Epidermal melanocyte (primary cell): ENCODE measurements around the gene OBSCN.

Experiments
- DNase-seq: peaks from one replicate; pipeline ENCODE4 v3.0.0; 2011; ENCODE audit warnings: low spot score; ENCODE audit not compliant: insufficient read length

Gene OBSCN

GRCh38 chr1:228398741-228399461 lies 191.1 kb downstream of the OBSCN start:
- no peak for DNase-seq

DNA sequence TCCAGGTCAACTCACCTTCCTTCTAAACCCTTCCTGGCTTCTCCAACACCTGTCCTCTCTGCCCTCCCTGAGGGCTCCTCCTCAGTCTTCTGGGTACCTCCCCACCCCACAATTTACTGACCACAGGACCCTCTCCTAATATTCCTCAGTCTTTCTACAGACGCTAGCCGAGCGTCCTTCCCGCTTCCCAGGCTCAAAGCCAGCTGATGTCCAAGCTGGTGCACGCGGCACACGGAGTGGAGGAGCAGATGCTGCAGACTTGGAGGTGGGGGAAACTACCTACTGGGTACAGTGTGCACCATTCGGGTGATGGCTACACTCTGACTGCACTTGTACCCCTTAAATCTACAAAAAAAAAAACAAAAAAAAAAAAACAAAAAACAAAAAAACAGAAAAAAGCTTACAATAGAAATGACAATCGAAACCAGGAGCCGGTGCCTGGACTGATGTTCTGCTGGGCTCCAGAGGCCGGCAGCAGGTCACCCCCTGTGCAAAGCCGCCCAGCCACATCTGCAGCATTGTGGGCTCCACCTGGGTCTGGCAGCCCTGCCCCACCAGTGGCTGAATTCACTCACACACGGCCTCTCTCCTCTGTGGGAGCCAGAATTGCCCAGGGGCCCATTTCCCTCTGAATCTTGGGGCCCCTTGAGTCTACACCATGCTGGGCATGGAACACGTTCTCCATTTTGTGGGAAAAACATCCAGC lies 191.8 kb downstream of the OBSCN start:
- DNase-seq, result no peak

DNA sequence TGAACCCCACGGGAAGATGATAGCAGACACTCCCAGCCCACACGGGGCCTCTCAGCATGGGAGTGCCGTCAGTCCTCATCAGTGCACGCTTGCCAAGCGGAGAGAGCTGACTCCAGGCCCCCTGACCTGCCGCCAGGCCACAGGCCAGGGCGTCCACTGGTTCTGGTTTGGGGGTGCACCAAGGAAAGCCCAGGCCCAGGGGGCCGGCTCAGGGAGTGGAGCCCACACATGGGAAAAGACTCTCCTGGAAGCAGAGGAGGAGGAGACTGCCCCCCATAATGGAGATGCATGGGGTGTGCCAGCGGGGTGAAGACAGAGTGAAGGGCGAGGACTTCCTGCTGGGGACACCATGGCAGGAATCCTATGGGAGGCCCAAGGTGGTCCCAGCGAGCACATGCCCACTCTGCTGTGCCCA lies 192.4 kb downstream of the OBSCN start:
- no peak for DNase-seq

DNA sequence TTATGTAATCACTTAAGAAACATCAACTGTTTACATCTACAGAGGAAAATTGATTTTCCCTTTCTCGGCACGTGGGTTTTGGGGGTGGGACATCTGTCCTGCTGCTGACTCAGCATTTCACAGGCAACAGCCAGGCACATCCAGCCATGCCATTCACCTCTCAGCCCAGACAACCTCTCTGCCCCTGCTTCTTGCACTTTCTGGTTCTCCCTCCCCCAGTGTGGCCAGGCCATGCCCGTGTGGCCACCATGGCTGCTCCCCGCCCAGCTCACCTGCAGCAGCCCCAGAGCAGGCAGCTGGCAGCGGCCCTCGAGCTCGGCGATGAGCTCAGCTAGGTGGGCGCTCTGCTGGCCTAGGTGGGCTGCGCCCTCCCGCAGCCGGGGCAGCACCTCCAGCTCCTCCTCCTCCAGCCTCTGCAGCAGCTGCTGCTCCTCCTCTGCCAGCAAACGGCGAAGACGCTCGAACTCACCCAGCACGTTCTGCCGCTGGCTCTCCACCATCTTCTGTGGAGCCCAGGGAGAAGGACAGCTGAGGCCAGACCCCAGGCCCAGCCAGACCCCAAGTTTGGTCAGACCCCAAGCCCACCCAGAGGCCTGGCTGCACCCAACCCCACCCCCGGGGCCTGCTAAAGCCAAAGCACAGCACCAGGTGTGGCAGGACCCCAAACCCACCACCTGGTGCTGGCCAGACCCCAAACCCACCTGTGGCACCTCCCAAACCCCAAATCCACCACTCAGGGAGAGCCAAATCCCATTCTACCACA lies 193.0 kb downstream of the OBSCN start:
- no peak for DNase-seq

DNA sequence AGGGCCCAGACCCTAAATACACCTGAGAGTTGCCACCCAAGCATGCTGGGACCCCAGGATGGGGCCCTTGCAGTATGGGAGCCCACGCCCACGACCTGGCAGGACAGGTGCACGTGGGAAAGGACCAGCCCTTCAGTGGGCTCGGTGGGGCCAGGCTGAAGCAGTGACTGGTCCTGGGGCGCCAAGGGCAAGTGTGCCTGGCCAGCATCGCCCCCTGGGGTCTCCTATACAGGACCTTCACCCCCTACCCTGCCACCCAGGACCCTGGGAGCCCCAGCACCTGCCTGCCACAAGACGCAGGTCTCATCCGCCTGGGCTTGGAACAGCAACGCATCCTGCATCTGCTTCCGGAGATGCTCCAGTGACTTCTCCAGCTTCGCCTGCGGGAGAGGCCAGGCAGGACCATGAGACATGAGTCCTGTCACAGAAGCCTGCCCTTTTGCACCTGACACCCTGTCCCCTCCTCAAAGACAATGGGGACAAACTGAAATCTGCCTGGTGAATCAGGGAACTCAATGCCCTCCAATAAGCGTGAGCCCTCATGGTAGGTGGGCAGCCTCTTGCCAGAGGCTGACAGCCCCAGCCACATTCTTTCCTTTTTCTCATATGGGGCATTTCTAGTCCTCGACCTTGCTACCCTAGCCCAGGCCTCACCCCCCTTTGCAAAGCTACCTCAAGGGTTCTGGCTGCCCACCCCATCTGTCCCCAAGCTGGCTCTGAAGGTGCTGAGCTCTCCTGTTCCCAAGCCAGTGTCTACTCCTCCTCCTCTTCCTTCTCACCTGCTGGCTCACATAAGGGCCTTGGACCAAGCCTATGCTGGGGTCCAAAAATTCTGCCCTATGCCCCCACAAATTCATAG lies 194.2 kb downstream of the OBSCN start:
- DNase-seq, result no peak

DNA sequence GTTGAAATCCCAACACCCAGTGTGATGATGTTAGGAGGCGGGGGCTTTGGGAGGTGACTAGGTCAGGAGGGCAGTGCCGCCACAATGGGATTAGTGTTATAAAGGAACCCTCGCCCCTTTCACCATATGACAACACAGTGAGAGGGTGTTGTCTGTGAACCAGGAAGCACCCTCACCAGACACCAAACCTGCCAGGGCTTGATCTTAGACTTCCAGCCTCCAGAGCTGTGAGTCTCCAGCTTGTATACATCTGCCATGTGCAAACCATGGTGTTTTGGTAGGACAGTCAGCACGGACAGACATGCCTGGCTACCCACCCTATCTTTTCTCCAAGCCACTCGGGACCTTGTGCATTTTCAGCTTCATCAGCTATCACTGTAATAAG lies 194.8 kb downstream of the OBSCN start:
- no peak for DNase-seq

- no peak for DNase-seq
These were observed 195.4 kb downstream of the OBSCN start for GRCh38 chr1:228403231-228403631.

- no peak for DNase-seq
These were observed 196.4 kb downstream of the OBSCN start for GRCh38 chr1:228404107-228404720.

GRCh38 chr1:228405200-228405978 lies 197.5 kb downstream of the OBSCN start:
- DNase-seq, result no peak

DNA sequence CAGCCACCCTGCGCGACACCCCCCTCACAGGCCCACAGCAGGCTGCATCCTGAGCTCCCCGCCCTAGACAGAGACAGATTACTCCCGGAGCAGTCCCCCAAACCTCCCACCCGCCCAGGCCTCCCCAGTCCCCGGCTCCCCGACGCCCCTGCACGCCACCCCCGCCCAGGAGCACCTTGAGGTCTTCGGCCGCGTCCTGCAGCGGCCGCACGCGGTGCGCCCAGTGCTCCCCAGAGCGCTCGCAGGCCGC lies 198.1 kb downstream of the OBSCN start:
- no peak for DNase-seq

DNA sequence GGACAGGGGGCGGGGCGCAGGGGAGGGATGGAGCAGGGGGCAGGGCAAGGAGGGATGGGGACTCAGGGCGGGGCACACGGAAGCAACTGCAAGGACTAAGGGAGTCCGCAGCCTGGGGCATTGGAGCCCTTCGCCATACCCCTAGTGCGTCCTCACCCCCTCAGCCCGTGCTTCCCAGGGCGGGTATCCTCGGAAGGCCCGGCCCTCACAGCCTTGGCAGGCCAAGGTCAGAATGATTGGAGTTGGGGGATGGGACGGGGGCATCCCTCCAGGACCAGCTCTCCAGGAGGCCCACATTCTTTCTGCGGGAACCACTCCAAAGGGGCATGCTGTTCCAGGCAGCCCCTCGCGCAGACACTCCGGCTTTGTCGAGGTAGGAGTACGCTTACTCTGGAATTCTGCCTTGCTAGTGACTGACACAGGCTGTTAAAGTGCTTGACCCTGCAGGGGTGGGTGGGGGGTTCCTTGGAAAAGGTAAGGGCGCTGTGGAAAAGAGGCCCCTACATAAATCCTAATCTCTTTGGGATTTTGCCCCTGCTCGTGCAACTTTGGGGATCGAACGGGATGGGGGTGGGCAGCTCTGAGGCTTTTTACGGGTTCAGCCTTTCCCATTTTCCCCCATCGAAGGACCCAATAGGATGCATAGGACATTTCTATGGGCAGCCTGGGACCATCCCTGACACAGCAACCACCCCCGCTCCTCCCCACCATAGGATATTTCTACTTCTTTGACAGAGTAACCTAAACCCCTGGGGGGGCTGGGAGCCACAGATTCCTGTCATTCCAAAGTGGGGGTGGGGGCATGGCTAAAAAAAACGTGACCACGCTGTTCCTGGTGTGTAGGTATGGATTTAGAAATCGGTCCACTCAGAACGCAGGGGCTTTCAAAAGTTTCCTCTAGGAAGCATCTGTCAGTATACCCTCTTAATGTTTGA lies 199.5 kb downstream of the OBSCN start:
- no peak for DNase-seq

DNA sequence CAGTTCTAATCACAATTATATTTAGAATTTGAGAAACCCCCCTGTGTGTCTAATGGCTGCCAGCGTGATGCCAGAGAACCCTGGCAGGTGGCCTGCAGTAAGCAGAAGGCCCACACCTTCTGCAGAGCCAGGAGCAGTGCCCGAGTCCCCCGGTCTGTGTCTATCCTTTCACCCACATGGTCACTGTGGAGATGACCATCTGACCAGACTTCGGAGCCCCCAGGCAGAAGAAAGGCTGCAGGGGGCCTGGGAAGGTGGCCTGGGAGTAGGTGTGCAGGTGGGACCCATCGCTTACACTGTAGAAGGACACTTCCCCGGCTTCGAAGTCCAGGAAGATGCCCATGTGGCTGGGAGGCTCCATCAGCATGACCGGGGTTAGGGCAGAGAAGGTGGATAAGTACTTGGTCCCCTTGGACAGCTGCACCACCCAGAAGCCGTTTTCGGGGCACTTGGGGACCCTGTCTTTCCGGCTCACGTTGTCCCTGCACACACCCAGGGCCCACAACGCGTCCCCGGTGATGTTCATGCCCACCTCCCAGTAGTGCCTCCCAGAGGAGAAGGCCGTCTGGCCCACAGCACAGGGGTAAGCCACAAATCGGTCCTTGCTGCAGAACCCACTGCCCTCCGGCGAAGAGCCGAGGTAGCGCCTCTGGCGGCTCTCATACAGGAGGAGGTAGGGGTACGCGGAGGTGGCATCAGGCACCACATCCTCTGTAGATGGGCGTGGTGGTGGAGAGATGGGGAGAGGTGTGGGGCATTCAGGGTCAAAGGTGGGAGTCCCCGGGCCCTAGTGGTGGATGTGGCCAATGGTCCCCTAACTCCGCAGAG lies 200.4 kb downstream of the OBSCN start:
- DNase-seq, result no peak

DNA sequence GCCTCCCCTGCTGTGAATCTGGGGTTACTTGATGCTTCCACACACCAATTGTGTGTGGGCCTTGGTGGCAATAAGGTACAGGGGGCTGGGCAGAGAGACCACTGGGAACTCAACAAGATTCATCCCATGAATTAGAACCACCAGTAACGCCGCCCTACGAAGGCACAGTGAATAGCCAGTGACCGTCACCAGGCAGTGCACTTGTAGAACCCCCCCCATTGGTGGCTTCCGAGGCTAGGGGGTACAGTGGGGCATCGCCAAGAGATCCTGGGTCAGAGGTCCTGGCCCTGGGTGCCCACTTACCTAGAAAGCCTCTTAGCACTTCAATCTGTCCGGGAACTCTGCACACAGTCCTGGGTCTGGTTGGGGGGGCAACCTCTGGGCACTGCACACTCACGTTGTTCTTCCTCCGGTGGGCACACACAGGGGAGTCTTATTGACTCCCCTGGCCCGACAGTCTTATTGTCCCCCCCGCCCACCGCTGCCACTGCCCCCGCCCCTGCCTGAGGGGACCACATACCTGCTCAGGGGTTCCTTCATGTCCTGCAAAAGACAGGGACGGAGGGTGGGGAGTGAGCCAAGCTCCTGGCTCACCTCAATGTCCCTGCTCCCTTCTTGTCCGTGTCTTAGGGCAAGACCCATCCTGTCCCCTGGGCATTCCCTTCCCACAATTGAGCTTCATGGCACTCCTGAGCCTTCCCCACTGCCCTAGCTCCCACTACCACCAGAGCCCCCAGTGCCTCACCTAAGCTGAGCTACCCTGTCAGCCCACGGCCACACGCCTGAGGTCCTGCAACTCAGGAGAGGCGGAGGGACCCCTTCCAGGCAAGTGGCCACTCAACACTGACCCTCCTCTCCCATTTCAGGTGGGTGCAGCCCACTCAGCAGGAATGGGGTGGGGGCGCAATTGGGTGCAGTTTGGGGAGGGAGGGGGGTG lies 201.3 kb downstream of the OBSCN start:
- no peak for DNase-seq

DNA sequence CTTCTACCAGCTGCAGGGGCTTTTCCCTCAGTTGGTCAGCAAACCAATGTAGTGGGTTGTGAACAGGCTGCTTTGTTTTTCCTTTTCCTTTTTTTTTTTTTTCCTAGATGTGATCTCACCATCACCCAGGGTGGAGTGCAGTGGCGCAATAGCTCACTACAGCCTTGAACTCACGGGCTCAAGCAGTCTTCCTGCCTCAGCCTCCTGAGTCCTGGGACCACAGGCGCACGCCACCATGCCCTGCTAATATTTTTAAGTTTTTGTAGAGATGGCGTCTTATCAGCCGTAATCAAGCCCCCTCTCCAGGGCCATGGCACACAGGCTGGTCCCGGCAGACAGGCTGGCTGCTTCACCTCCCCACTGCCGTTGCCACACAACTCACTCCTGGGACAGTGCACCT lies 202.2 kb downstream of the OBSCN start:
- no peak for DNase-seq

- no peak for DNase-seq
These were observed 202.8 kb downstream of the OBSCN start for GRCh38 chr1:228410671-228411070.

DNA sequence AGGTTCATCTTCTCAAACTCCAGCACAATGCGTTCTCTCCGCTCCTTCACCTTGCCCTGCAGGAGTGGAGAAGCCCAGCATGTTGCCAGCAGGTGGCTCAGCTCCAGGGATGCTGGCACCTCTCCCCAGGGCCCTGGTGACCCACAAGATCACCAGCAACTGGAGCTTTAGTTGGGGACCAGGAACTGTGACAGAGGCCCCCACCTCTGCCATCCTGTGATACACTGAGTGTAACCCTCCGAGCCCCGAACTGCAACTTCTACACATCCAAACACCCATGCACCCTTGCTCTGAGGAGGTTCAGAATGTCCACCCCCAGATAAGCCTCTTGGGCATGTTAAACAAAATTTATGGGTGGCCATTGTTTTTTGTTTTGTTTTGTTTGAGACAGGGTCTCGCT lies 203.3 kb downstream of the OBSCN start:
- DNase-seq, result no peak
